Measurements from ENCODE around the gene CCDC3.

The CCDC3 gene

GRCh38 chr10:12975906-12976305 is 25.6 kb downstream of the CCDC3 start:
- TF ChIP-seq REST (IDR thresholded peaks at IDR 0.05; ENCODE audit: insufficient read depth in 1 of 2, low read depth in 2 of 2, low read length in 2 of 2) (no peak), SIN3A (IDR thresholded peaks at IDR 0.05; ENCODE audit: borderline replicate concordance, insufficient read depth, low read length) (no peak)

- no peak for TF ChIP-seq REST (IDR thresholded peaks at IDR 0.05; ENCODE audit: insufficient read depth in 1 of 2, low read depth in 2 of 2, low read length in 2 of 2)
- TF ChIP-seq POLR2AphosphoS5 (IDR thresholded peaks at IDR 0.05; ENCODE audit: low read depth, low read length): no peak
- no peak for TF ChIP-seq SIN3A (IDR thresholded peaks at IDR 0.05; ENCODE audit: borderline replicate concordance, insufficient read depth, low read length)
- no peak for TF ChIP-seq TAF1 (IDR thresholded peaks at IDR 0.05; ENCODE audit: borderline replicate concordance, insufficient read depth, low read length)
- TF ChIP-seq FOXP2 (optimal IDR thresholded peaks at IDR 0.05; ENCODE audit: borderline replicate concordance, extremely low read depth, extremely low read length, insufficient read depth): no peak
These were observed 26.2 kb downstream of the CCDC3 start for GRCh38 chr10:12975266-12975665.

GRCh38 chr10:12974491-12975199 is 26.9 kb downstream of the CCDC3 start:
- TF ChIP-seq SIN3A (IDR thresholded peaks at IDR 0.05; ENCODE audit: borderline replicate concordance, insufficient read depth, low read length): no peak
- TF ChIP-seq FOXP2 (optimal IDR thresholded peaks at IDR 0.05; ENCODE audit: borderline replicate concordance, extremely low read depth, extremely low read length, insufficient read depth): no peak
- no peak for TF ChIP-seq REST (IDR thresholded peaks at IDR 0.05; ENCODE audit: insufficient read depth in 1 of 2, low read depth in 2 of 2, low read length in 2 of 2)
- TF ChIP-seq TAF1 (IDR thresholded peaks at IDR 0.05; ENCODE audit: borderline replicate concordance, insufficient read depth, low read length): no peak
- no peak for TF ChIP-seq POLR2AphosphoS5 (IDR thresholded peaks at IDR 0.05; ENCODE audit: low read depth, low read length)

- TF ChIP-seq FOXP2 (optimal IDR thresholded peaks at IDR 0.05; ENCODE audit: borderline replicate concordance, extremely low read depth, extremely low read length, insufficient read depth) (no peak), REST (IDR thresholded peaks at IDR 0.05; ENCODE audit: insufficient read depth in 1 of 2, low read depth in 2 of 2, low read length in 2 of 2) (no peak), SIN3A (IDR thresholded peaks at IDR 0.05; ENCODE audit: borderline replicate concordance, insufficient read depth, low read length) (no peak), POLR2AphosphoS5 (IDR thresholded peaks at IDR 0.05; ENCODE audit: low read depth, low read length) (no peak), TAF1 (IDR thresholded peaks at IDR 0.05; ENCODE audit: borderline replicate concordance, insufficient read depth, low read length) (no peak)
These were observed 27.4 kb downstream of the CCDC3 start for GRCh38 chr10:12974078-12974477.

All from PFSK-1 (cell line).